ENCODE results near the gene GSK3A. TPM values are rescaled to one million over a fixed set of nuclear protein-coding genes. Genes with fewer than 3 reads are reported as not detected.
A peak's percentile ranks its signal among the peaks of the same experiment; 100 is the strongest.

Gene GSK3A
- total and polyA plus RNA-seq, 9 of the 15 experiments (the other 6 are each of a cell fraction or from before 2014, with no cell fraction given): 0.62 to 90.7 (median 33.3) TPM

- Histone ChIP-seq H3K4me3 (no peak overlapping the region), H2AFZ (ENCODE audit: low read depth, low read length) (no peak overlapping the region), H3K27me3 (ENCODE audit: control insufficient read depth in 2 of 2, insufficient read depth in 2 of 2, low read length in 2 of 2) (peaks cover 0 to 10% of the 10 kb centered on the region in 2 experiments; a peak in 3 of 5 replicates), H3K4me2 (ENCODE audit: insufficient read depth, low read length) (no peak overlapping the region), H3K9me1 (ENCODE audit: control insufficient read depth, insufficient read depth, low read length) (no peaks in the 10 kb centered on the region), H3K9ac (ENCODE audit: insufficient read depth in 1 of 2, low read depth in 2 of 2, low read length in 2 of 2) (no peak overlapping the region), H3K79me2 (ENCODE audit: control insufficient read depth, insufficient read depth, low read length) (peaks cover 7% of the 10 kb centered on the region), H4K20me1 (replicated peaks; ENCODE audit: control insufficient read depth, insufficient read depth, low read length) (peaks cover 2% of the 10 kb centered on the region; the same call in 1 of the 2 replicates), H3K4me1 (replicated peaks in 1 of 2; ENCODE audit: control insufficient read depth in 2 of 2, insufficient read depth in 2 of 2, low read length in 2 of 2) (peaks cover 10 to 22% of the 10 kb centered on the region in 2 experiments), H3K36me3 (ENCODE audit: control insufficient read depth, insufficient read depth, low read length) (peaks cover 25% of the 10 kb centered on the region; the same call in 2 of the 3 replicates), H3K9me3 (replicated peaks; ENCODE audit: control insufficient read depth, insufficient read depth, low read depth, low read length) (peaks cover 4% of the 10 kb centered on the region; the same call in 1 of the 2 replicates), H3K27ac (ENCODE audit: extremely low read depth, low read depth, low read length) (no peak overlapping the region)
- FAIRE-seq (no peak), DNase-seq (ENCODE audit: extremely low read depth in 1 of 4, low spot score in 3 of 4) (no peak), ATAC-seq (no peak)
- TF ChIP-seq MCM7 (IDR thresholded peaks at IDR 0.05): no peak
- no peak for TF ChIP-seq ERF (CRISPR knock-in tag; IDR thresholded peaks at IDR 0.05)
- TF ChIP-seq ZNF785 (CRISPR knock-in tag; IDR thresholded peaks at IDR 0.05): no peak
- TF ChIP-seq CBX1 (IDR thresholded peaks at IDR 0.05; ENCODE audit: low read depth): no peak
- TF ChIP-seq CC2D1A (IDR thresholded peaks at IDR 0.05): no peak
- TF ChIP-seq NFRKB (IDR thresholded peaks at IDR 0.05; ENCODE audit: low read depth): no peak
- intact Hi-C loops (cut with micrococcal nuclease) (no loop called here), in situ Hi-C loops (cut with MboI) (no loop called here)
- CTCF ChIA-PET (ENCODE audit: low intra/inter-chr PET ratio): no interaction called here
- no TSS peak for BruUV-seq (replicated peaks)
- POLR2A ChIA-PET: no interaction called here
- WGBS (ENCODE audit: insufficient coverage, low coverage, missing lambda C conversion rate): 25% methylated on average over 3 of the region's 3 CpGs
Measured at GRCh38 chr19:42193706-42194105, 48.7 kb downstream of the GSK3A start.

- Histone ChIP-seq H3K4me3 (no peak overlapping the region), H3K27ac (ENCODE audit: extremely low read depth, low read depth, low read length) (no peak overlapping the region), H3K9me1 (ENCODE audit: control insufficient read depth, insufficient read depth, low read length) (no peaks in the 10 kb centered on the region), H3K4me2 (ENCODE audit: insufficient read depth, low read length) (no peak overlapping the region), H2AFZ (ENCODE audit: low read depth, low read length) (no peak overlapping the region), H3K4me1 (replicated peaks in 1 of 2; ENCODE audit: control insufficient read depth in 2 of 2, insufficient read depth in 2 of 2, low read length in 2 of 2) (peaks cover 8 to 20% of the 10 kb centered on the region in 2 experiments; a peak in 3 of 5 replicates), H3K27me3 (ENCODE audit: control insufficient read depth in 2 of 2, insufficient read depth in 2 of 2, low read length in 2 of 2) (peaks cover 0 to 10% of the 10 kb centered on the region in 2 experiments; a peak in 3 of 5 replicates), H4K20me1 (replicated peaks; ENCODE audit: control insufficient read depth, insufficient read depth, low read length) (no peaks in the 10 kb centered on the region), H3K36me3 (ENCODE audit: control insufficient read depth, insufficient read depth, low read length) (peaks cover 22% of the 10 kb centered on the region; the same call in 2 of the 3 replicates), H3K9ac (ENCODE audit: insufficient read depth in 1 of 2, low read depth in 2 of 2, low read length in 2 of 2) (no peak overlapping the region), H3K79me2 (ENCODE audit: control insufficient read depth, insufficient read depth, low read length) (peaks cover 3% of the 10 kb centered on the region; the same call in 2 of the 3 replicates), H3K9me3 (replicated peaks; ENCODE audit: control insufficient read depth, insufficient read depth, low read depth, low read length) (peaks cover 4% of the 10 kb centered on the region; the same call in 1 of the 2 replicates)
- CTCF ChIA-PET (ENCODE audit: low intra/inter-chr PET ratio): interaction anchor here (0.6 kb wide), 1 partner anchor 14 kb away, joined by 4 read pairs; no protein-coding TSS in a partner anchor
- in situ Hi-C loops (cut with MboI) (no loop called here), intact Hi-C loops (cut with micrococcal nuclease) (no loop called here)
- no peak for TF ChIP-seq TEAD2 (tag; IDR thresholded peaks at IDR 0.05)
- TF ChIP-seq ATF2 (CRISPR knock-in tag; IDR thresholded peaks at IDR 0.05): no peak
- no peak for TF ChIP-seq STAT5B (CRISPR knock-in tag; IDR thresholded peaks at IDR 0.05)
- peak; percentile 90 for TF ChIP-seq RBM25 (IDR thresholded peaks at IDR 0.05; ENCODE audit: low read depth, low read length, severe bottlenecking)
- ATAC-seq (no peak), FAIRE-seq (no peak), DNase-seq (ENCODE audit: extremely low read depth in 1 of 4, low spot score in 3 of 4) (no peak)
- POLR2A ChIA-PET: no interaction called here
- WGBS (ENCODE audit: insufficient coverage, low coverage, missing lambda C conversion rate): 12% methylated on average over 1 of the region's 1 CpG
- no TSS peak for BruUV-seq (replicated peaks)
Measured at GRCh38 chr19:42193294-42193693, 49.1 kb downstream of the GSK3A start.
